Gastrocnemius medialis (tissue), 4 donors: ENCODE measurements around the gene SMAD1. TPM values are rescaled to one million over a fixed set of nuclear protein-coding genes. Genes with fewer than 3 reads are reported as not detected.

Experiments
- ATAC-seq, 2 donors: fragments of 150-250 bp; one replicate each; pipeline ENCODE4 v1.9.1; 2016
- DNase-seq, 2 donors: peaks; one replicate each; pipeline ENCODE4 v3.0.0-alpha.2; 2019
- H3K27ac ChIP-seq, 4 donors: fragments of 200-600 bp; sonication (generic); 1 replicate in 1 of 4; 2 replicates in 3 of 4; pipeline ENCODE4 v1.5.1; 2016 to 2018; ENCODE audit warnings: mild to moderate bottlenecking in 2 of 4, moderate library complexity in 1 of 4
- H3K27me3 ChIP-seq, 3 donors: fragments of 200-600 bp; sonication (generic) in 2 of 3; 1 replicate in 1 of 3; 2 replicates in 2 of 3; pipeline versions ENCODE4 v1.5.1 to v1.6.0; 2016 to 2019; ENCODE audit warnings: mild to moderate bottlenecking in 1 of 3, moderate library complexity in 1 of 3
- H3K36me3 ChIP-seq, 2 donors: fragments of 200-600 bp; sonication (generic) in 1 of 2; one replicate each; pipeline ENCODE4 v1.5.1; 2017 to 2018
- H3K4me1 ChIP-seq, 2 donors: fragments of 200-600 bp; sonication (generic) in 1 of 2; one replicate each; pipeline ENCODE4 v1.5.1; 2016 to 2017; ENCODE audit warnings: mild to moderate bottlenecking in 2 of 2
- H3K4me3 ChIP-seq, 4 donors: fragments of 200-600 bp; sonication (generic) in 3 of 4; 1 replicate in 1 of 4; 2 replicates in 3 of 4; pipeline ENCODE4 v1.5.1; 2016 to 2019; ENCODE audit warnings: mild to moderate bottlenecking in 2 of 4
- H3K9me3 ChIP-seq, 3 donors: fragments of 200-600 bp; sonication (generic) in 2 of 3; 1 replicate in 1 of 3; 2 replicates in 2 of 3; pipeline ENCODE4 v1.5.1; 2016 to 2019
- POLR2A ChIP-seq, 2 donors: fragments of 450-650 bp; IDR thresholded peaks; one replicate each; pipeline ENCODE4 v1.6.1; 2017; ENCODE audit warnings: antibody characterized with exemption in 2 of 2, mild to moderate bottlenecking in 2 of 2, moderate library complexity in 2 of 2
- in situ Hi-C, 4 donors: fragments of 200-750 bp; cut with MboI; loops; one replicate each; pipeline versions ENCODE4 v1.15.0 to v1.8.0; 2017; ENCODE audit warnings: low sequenced_read_pairs in 4 of 4
- intact Hi-C: fragments of 100-400 bp; cut with DNase I; formaldehyde crosslinking; loops from one replicate; pipeline ENCODE4 v1.15.1; 2023; ENCODE audit warnings: low total_unique reads
- total RNA-seq, 4 donors: library from RNA; depleted of rRNA; stranded (reverse); fragments of >200 nt; gene quantifications; one replicate each; pipeline versions ENCODE4 v1.1.0 to v1.2.3, GENCODE V29; 2016
- TF ChIP-seq, protein P1 (sequence below), 5 experiments: fragments of 450-650 bp in 3 of 5; fragments of 200-600 bp in 2 of 5; sonication (generic) in 2 of 5; IDR thresholded peaks in 4 of 5; conservative IDR thresholded peaks in 1 of 5; 1 replicate in 4 of 5; 2 replicates in 1 of 5; pipeline ENCODE4 v1.5.1; 2016 to 2019; ENCODE audit warnings: antibody characterized with exemption in 5 of 5, mild to moderate bottlenecking in 3 of 5, moderate library complexity in 3 of 5

The SMAD1 gene
- total RNA-seq, 4 donors from 2014 or later: 19.9 to 33.9 (median 21.7) TPM

DNA sequence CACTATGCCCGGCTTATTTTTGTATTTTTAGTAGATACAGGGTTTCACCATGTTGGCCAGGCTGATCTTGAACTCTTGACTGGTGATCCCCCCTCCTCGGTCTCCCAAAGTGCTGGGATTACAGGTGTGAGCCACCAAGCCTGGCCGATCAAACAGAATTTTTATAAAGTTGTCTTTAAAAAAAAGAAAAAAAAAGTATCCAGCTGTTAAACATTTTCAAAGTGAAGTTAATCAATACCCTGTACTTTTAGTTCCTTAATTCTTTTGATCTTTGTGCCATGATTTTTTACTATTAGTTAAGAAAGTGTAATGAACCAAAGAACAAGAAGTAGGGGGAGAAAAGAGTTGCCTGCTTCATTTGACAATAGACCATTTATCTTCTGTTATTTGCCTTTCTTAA lies 24.3 kb downstream of the SMAD1 start:
- intact Hi-C loops (no loop called here), in situ Hi-C loops (no loop called here)
- Histone ChIP-seq H3K36me3 (no peaks in the 10 kb centered on the region), H3K27me3 (no peaks in the 10 kb centered on the region), H3K27ac (peak overlapping the region in 2 of 4 donors; percentile 29 to 32), H3K9me3 (no peaks in the 10 kb centered on the region), H3K4me3 (no peak overlapping the region), H3K4me1 (peaks cover 39 to 40% of the 10 kb centered on the region in 2 donors)
- DNase-seq (no peak), ATAC-seq (no peak)
- no peak for TF ChIP-seq POLR2A (IDR thresholded peaks at IDR 0.05)
- TF ChIP-seq, protein P1, sequence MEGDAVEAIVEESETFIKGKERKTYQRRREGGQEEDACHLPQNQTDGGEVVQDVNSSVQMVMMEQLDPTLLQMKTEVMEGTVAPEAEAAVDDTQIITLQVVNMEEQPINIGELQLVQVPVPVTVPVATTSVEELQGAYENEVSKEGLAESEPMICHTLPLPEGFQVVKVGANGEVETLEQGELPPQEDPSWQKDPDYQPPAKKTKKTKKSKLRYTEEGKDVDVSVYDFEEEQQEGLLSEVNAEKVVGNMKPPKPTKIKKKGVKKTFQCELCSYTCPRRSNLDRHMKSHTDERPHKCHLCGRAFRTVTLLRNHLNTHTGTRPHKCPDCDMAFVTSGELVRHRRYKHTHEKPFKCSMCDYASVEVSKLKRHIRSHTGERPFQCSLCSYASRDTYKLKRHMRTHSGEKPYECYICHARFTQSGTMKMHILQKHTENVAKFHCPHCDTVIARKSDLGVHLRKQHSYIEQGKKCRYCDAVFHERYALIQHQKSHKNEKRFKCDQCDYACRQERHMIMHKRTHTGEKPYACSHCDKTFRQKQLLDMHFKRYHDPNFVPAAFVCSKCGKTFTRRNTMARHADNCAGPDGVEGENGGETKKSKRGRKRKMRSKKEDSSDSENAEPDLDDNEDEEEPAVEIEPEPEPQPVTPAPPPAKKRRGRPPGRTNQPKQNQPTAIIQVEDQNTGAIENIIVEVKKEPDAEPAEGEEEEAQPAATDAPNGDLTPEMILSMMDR (IDR thresholded peaks at IDR 0.05 in 4 of 5, conservative IDR thresholded peaks at IDR 0.05 in 1 of 5): no peak

DNA sequence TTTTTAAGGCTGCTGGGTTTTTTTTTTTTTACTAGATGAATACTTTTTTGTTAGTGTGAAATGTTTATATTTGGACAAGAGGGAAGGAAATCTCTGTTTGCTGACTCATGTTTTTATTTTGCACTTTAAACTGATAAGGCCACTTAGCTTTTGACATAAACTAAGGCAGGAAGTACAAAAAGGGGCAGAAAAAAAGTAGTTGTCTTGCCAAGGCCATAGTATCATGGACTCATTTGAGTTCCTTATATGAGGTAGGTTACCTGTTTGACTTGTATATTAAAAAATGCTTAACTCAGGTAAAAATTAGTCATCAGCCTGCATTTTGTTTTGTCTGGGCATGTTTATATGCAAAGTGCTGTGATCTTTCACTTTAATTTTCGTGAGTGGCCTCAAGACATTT lies 26.0 kb downstream of the SMAD1 start:
- Histone ChIP-seq H3K36me3 (no peaks in the 10 kb centered on the region), H3K27ac (peak overlapping the region in 3 of 4 donors; percentile 32 to 51 (median 44)), H3K9me3 (peaks cover 0 to 6% (median 0%) of the 10 kb centered on the region in 3 donors), H3K4me3 (no peak overlapping the region), H3K4me1 (peaks cover 24 to 29% of the 10 kb centered on the region in 2 donors), H3K27me3 (no peaks in the 10 kb centered on the region)
- DNase-seq: no peak
- intact Hi-C loops (no loop called here), in situ Hi-C loops (no loop called here)
- TF ChIP-seq, protein P1 (IDR thresholded peaks at IDR 0.05 in 4 of 5, conservative IDR thresholded peaks at IDR 0.05 in 1 of 5): no peak
- TF ChIP-seq POLR2A (IDR thresholded peaks at IDR 0.05): no peak
- no peak for ATAC-seq

DNA sequence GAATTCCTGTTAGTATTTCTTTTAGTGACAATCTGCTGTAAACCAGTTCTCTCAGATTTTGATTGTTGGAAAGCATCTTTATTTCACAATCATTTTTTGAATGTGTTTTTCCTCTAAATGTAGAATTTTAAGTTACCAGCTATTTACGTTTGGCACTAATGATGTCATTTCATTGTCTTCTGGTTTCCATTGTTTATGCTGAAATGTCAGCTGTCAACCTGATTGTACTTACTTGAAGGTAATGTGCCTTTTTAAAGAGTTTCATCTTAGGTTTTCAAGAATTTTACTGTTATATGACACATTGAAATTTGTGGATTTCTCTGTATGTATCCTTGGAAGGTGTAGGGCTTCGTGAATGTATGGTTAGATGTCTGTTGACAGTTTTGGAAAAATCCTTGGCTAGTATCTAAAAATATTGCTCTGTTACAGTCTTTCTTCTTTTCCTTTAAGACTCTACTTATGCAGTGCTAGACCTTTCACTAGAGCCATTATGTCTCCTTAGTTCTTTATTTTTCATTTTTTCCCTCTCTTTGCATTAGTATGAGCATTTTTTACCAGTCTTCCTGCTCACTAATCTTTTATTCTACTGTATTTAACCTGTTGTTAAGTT lies 30.4 kb downstream of the SMAD1 start:
- ATAC-seq (no peak), DNase-seq (no peak)
- TF ChIP-seq POLR2A (IDR thresholded peaks at IDR 0.05): no peak
- TF ChIP-seq, protein P1 (IDR thresholded peaks at IDR 0.05 in 4 of 5, conservative IDR thresholded peaks at IDR 0.05 in 1 of 5): no peak
- Histone ChIP-seq H3K4me1 (peaks cover 23 to 28% of the 10 kb centered on the region in 2 donors), H3K4me3 (no peak overlapping the region), H3K9me3 (peaks cover 0 to 6% (median 0%) of the 10 kb centered on the region in 3 donors), H3K36me3 (no peaks in the 10 kb centered on the region), H3K27ac (no peak overlapping the region), H3K27me3 (no peaks in the 10 kb centered on the region)
- in situ Hi-C loops: no loop called here
- intact Hi-C loops: no loop called here

DNA sequence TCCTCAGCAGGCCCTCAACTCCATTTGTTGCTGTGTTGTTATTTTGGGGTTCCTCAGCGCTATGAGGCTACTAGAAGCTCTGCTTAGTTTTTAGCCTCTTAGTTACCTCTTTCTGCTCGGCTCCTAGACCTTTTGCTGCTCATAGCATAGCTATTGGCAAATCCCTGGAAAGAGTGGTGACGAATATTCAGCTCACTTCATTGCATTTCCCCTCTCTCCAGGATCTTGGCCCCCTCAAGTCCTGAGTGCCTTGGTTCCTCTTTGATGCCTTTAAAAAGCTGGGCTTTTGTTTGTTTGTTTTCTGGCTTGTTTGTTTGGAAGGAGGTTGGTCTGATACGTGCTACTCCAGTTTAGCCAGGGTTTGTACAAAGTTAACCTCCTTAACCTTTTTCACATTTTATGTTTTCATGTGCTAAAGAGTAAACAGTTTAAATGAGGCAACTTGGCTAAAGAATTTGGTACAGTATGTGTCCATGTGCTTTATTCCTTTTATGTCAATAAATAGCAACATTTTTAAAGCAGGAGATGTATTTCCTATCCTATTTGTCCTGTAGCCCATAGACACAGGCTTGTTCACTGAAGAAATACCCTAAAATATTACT lies 31.5 kb downstream of the SMAD1 start:
- Histone ChIP-seq H3K27ac (no peak overlapping the region), H3K9me3 (peaks cover 0 to 6% (median 0%) of the 10 kb centered on the region in 3 donors), H3K4me1 (peaks cover 14 to 20% of the 10 kb centered on the region in 2 donors), H3K4me3 (no peak overlapping the region), H3K36me3 (no peaks in the 10 kb centered on the region), H3K27me3 (no peaks in the 10 kb centered on the region)
- intact Hi-C loops (no loop called here), in situ Hi-C loops (no loop called here)
- ATAC-seq (no peak), DNase-seq (no peak)
- TF ChIP-seq POLR2A (IDR thresholded peaks at IDR 0.05): no peak
- TF ChIP-seq, protein P1 (IDR thresholded peaks at IDR 0.05 in 4 of 5, conservative IDR thresholded peaks at IDR 0.05 in 1 of 5): no peak
